ENCODE data around the gene MUC5AC.

- TF ChIP-seq POLR2A (IDR thresholded peaks at IDR 0.05) (no peak), CTCF (IDR thresholded peaks at IDR 0.05) (no peak)
Observed at GRCh38 chr11:1113405-1114201, 44.1 kb upstream of the MUC5AC start.

Data from adrenal gland (tissue), 5 donors.